DMS53 (cell line): Measurements from ENCODE around the gene FSTL4.

Source experiments
- DNase-seq: peaks from one replicate; lab custom pipeline; 2025; lab: John Stamatoyannopoulos, UW

Gene FSTL4

GRCh38 chr5:133426264-133426663 lies 186.1 kb downstream of the FSTL4 start:
- DNase-seq, result no peak

- no peak for DNase-seq
Measured at GRCh38 chr5:133425764-133426163, 186.6 kb downstream of the FSTL4 start.

GRCh38 chr5:133425222-133425621 lies 187.1 kb downstream of the FSTL4 start:
- no peak for DNase-seq

GRCh38 chr5:133423618-133424282 lies 188.6 kb downstream of the FSTL4 start:
- DNase-seq, result peak; percentile 78

- no peak for DNase-seq
Measured at GRCh38 chr5:133423011-133423617, 189.2 kb downstream of the FSTL4 start.

- no peak for DNase-seq
Measured at GRCh38 chr5:133421806-133422205, 190.5 kb downstream of the FSTL4 start.

GRCh38 chr5:133421394-133421793 lies 190.9 kb downstream of the FSTL4 start:
- peak; percentile 26 for DNase-seq

- DNase-seq, result no peak
Measured at GRCh38 chr5:133420440-133421301, 191.7 kb downstream of the FSTL4 start.

- no peak for DNase-seq
Measured at GRCh38 chr5:133415906-133416305, 196.4 kb downstream of the FSTL4 start.

- no peak for DNase-seq
Measured at GRCh38 chr5:133415506-133415905, 196.8 kb downstream of the FSTL4 start.

- no peak for DNase-seq
Measured at GRCh38 chr5:133412661-133413060, 199.7 kb downstream of the FSTL4 start.

GRCh38 chr5:133410335-133410828 lies 202.0 kb downstream of the FSTL4 start:
- no peak for DNase-seq

- DNase-seq, result peak; percentile 76
Measured at GRCh38 chr5:133409210-133409674, 203.1 kb downstream of the FSTL4 start.

- no peak for DNase-seq
Measured at GRCh38 chr5:133408322-133408721, 204.0 kb downstream of the FSTL4 start.

GRCh38 chr5:133406977-133407632 lies 205.2 kb downstream of the FSTL4 start:
- DNase-seq, result peak; percentile 93

GRCh38 chr5:133406208-133406976 lies 205.9 kb downstream of the FSTL4 start:
- no peak for DNase-seq

GRCh38 chr5:133405275-133406034 lies 206.9 kb downstream of the FSTL4 start:
- DNase-seq, result no peak

GRCh38 chr5:133404724-133405123 lies 207.6 kb downstream of the FSTL4 start:
- peak; percentile 16 for DNase-seq

GRCh38 chr5:133403741-133404364 lies 208.5 kb downstream of the FSTL4 start:
- DNase-seq, result no peak

- DNase-seq, result no peak
Measured at GRCh38 chr5:133402775-133403174, 209.6 kb downstream of the FSTL4 start.
